ENCODE results near the gene SFTA2. TPM values are rescaled to one million over a fixed set of nuclear protein-coding genes. Genes with fewer than 3 reads are reported as not detected.
"Not testable (repeated sequence)": the region's sequence is repeated elsewhere in the genome, so short reads cannot be mapped to it uniquely, and the experiment has no call there.

Gene SFTA2
- total RNA-seq, 1 donor from 2014 or later: not detected

- DNase-seq: no peak
Measured at GRCh38 chr6:30912746-30913520, 19.0 kb downstream of the SFTA2 start.

GRCh38 chr6:30910473-30910872 is 21.5 kb downstream of the SFTA2 start:
- not testable (repeated sequence) for DNase-seq

- no peak for DNase-seq
Measured at GRCh38 chr6:30908700-30909099, 23.3 kb downstream of the SFTA2 start.

GRCh38 chr6:30907758-30908591 is 24.0 kb downstream of the SFTA2 start, which contains the start of gene GTF2H4:
Gene GTF2H4, plus strand, starts transcription at chr6:30908207.
- DNase-seq: peak; percentile 99

DNA sequence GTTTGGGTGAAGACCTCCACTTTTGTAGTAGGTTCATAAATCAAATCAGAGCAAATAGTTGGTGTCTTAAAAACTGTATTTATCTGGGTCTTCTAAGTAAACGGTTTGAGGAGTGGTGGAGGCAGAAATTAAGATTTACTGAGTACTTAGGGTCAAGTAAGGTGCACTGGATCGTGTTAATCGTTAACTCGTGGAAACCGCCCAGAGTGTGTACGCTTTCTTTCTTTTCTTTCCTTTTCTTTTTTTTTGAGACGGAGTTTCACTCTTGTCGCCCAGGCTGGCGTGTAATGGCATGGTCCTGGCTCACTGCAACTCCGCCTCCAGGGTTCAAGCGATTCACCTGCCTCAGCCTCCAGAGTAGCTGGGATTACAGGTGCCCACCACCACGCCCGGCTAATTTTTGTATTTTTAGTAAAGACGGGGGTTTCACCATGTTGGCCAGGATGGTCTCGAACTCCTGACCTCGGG is 24.6 kb downstream of the SFTA2 start:
- not testable (repeated sequence) for DNase-seq

DNA sequence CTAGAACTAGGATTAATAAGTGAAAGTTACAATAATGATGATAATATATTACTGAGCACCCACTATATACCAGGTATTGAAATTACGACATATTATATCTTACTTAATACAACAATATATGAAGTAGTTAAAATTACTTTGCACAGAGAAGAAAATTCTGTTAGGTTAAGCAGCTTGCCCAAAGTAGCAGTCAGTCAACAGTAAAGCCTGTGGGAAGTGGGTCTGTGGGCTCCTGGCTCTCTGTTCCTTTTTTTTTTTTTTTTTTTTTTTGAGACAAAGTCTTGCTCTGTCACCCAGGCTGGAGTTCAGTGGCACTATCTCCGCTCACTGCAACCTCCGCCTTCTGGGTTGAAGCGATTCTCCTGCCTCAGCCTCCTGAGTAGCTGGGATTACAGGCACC is 28.7 kb downstream of the SFTA2 start:
- no peak for DNase-seq

DNA sequence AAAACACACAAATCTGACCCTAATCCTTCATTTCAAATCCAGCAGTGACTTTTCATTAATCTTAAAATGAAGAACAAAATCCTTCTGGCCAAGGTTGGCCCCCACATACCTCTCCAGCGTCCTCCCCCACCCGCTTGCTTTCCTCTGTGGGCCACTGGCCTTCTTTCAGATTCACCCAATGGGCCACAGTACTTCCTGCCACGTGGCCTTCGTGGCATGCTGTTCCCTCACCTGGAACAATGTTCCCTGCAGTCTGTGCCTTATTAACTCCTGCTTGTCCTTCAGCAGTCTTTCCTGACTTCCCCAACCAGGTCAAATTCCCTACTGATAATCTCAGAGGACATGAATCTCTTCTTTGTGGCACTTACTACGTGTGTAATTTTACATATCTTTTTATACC is 29.3 kb downstream of the SFTA2 start:
- no peak for DNase-seq

DNA sequence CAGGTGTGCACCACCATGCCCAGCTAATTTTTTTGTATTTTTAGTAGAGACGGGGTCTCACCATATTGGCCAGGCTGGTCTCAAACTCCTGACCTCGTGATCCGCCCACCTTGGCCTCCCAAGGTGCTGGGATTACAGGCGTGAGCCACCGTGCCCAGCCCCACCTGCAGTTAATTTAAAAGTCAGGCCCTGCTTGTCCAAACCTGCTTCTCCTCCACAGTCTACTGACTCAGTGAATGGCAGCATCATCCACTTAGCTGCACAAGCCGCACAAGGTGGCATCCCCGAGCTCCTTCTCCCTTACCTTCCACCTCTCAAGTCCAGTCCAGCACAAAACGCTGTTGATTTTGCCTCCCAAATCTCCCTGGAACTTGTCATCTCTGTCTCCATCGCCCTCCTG is 29.8 kb downstream of the SFTA2 start:
- DNase-seq: not testable (repeated sequence)

GRCh38 chr6:30901436-30901835 is 30.5 kb downstream of the SFTA2 start:
- DNase-seq: no peak

GRCh38 chr6:30900863-30901417 is 31.0 kb downstream of the SFTA2 start:
- DNase-seq: no peak

DNA sequence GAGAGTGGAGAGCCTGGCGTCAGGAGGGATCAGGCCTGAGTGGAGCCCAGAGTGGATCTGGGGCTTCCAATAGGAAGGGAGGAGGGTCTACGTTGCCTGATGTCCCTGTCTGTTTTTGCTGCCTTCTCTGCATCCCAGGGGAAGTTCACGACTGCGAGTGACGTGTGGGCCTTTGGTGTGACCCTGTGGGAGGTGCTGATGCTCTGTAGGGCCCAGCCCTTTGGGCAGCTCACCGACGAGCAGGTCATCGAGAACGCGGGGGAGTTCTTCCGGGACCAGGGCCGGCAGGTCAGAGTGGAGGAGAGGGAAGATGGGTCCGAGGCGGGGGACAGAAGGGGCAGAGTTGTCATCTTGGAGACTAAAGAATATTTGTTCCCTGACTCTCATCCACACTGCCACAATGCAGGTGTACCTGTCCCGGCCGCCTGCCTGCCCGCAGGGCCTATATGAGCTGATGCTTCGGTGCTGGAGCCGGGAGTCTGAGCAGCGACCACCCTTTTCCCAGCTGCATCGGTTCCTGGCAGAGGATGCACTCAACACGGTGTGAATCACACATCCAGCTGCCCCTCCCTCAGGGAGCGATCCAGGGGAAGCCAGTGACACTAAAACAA is 33.1 kb downstream of the SFTA2 start:
- no peak for DNase-seq

DNA sequence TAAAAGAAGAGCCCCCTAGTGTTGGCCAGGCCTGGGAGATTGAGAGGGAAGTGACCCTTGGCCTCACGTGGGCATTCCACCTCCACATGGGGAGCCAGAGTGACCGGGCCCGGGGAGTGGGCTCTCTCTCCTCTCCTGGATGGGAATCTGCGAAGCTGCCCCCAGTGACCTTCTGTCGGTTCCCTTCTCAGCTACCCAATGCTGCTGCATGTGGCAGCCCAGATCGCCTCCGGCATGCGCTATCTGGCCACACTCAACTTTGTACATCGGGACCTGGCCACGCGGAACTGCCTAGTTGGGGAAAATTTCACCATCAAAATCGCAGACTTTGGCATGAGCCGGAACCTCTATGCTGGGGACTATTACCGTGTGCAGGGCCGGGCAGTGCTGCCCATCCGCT is 34.1 kb downstream of the SFTA2 start:
- DNase-seq: no peak

DNA sequence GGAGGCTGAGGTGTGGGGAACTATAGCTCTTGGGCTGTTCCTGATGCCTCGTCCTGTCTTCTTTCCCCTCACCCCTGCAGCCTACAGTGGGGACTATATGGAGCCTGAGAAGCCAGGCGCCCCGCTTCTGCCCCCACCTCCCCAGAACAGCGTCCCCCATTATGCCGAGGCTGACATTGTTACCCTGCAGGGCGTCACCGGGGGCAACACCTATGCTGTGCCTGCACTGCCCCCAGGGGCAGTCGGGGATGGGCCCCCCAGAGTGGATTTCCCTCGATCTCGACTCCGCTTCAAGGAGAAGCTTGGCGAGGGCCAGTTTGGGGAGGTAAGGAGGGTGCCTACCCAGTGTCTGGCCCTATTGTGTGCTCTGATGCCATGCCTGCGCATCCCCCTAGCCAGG is 35.4 kb downstream of the SFTA2 start:
- no peak for DNase-seq

GRCh38 chr6:30895343-30895742 is 36.6 kb downstream of the SFTA2 start:
- no peak for DNase-seq

DNA sequence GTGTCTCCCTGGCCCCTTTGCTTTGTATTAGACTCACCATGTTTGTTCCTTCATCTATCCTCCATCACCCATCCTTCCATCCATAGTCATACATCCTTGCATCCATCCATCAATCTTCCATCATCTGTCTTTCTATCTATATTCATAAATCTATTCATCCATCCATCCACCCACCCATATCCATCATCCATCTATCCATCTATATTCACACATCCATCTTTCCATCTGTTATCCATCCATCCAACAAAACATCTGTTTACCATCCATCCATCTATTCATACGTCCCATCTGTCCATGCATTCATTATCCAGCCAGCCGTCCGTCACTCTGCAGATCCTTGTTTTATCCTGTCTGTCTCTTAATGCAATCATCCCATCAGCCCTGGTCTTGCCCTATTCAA is 37.0 kb downstream of the SFTA2 start:
- DNase-seq: no peak

DNA sequence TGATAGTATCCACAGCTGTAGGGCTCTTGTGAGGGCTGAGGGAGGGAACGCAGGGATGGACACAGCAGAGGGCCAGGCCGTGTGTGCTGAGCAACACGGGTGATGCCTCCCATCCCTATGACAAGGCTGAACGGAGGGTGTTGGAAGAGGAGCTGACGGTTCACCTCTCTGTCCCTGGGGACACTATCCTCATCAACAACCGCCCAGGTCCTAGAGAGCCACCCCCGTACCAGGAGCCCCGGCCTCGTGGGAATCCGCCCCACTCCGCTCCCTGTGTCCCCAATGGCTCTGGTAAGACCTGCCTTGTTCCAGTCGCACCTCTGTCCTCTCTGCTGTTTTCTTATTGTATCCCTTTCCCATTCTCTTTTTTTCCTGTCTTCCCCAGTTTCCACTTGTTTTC is 37.6 kb downstream of the SFTA2 start:
- DNase-seq: no peak

GRCh38 chr6:30893666-30894065 is 38.3 kb downstream of the SFTA2 start:
- DNase-seq: no peak

DNA sequence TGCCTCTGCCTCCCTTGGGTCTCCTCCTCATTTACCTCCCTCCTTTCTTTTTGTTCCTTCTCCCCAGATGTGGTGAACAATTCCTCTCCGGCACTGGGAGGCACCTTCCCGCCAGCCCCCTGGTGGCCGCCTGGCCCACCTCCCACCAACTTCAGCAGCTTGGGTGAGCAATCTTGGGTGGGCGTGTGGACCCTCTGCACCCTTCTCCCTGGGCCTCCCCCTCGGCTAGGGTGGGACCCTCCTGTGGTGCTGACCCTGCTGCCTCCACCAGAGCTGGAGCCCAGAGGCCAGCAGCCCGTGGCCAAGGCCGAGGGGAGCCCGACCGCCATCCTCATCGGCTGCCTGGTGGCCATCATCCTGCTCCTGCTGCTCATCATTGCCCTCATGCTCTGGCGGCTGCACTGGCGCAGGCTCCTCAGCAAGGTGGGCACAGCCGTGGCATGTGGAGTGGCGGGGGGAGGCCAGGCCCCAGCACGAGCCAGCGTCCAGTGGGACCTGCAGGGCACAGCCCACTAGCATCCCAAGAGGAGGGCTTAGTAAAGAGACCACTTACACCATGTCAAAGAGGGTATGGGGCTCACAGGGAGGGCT is 38.9 kb downstream of the SFTA2 start:
- no peak for DNase-seq

DNA sequence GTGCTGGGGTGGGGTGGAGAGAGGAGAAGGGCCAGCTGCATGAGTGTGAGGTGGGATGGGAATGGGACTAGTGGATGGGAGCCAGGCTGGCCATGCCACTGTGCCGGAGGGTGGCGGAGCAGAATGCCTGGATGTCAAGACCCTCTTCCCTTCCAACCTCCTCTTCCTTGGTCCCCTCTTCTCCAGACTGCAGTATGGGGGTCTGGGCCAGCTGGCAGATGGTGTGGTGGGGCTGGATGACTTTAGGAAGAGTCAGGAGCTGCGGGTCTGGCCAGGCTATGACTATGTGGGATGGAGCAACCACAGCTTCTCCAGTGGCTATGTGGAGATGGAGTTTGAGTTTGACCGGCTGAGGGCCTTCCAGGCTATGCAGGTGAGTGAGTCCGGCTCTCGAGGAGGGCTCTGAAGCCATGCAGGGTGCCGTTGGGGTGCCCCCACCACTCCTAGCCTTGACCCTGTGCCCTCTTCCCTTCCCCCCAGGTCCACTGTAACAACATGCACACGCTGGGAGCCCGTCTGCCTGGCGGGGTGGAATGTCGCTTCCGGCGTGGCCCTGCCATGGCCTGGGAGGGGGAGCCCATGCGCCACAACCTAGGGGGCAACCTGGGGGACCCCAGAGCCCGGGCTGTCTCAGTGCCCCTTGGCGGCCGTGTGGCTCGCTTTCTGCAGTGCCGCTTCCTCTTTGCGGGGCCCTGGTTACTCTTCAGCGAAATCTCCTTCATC is 40.0 kb downstream of the SFTA2 start:
- DNase-seq: no peak

DNA sequence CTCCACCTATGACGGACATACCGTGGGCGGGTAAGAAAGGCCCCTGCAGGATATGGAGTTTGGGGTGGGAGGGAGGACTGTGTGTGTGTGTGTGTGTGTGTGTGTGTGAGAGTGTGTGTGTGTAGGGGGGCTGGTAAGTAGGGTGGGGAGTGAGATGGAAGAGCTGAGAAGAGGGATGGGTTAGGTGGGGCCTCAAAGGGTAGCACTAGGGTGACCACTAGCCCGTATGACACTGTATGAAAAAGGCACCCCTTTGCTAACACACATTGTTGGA is 40.6 kb downstream of the SFTA2 start:
- no peak for DNase-seq

DNA sequence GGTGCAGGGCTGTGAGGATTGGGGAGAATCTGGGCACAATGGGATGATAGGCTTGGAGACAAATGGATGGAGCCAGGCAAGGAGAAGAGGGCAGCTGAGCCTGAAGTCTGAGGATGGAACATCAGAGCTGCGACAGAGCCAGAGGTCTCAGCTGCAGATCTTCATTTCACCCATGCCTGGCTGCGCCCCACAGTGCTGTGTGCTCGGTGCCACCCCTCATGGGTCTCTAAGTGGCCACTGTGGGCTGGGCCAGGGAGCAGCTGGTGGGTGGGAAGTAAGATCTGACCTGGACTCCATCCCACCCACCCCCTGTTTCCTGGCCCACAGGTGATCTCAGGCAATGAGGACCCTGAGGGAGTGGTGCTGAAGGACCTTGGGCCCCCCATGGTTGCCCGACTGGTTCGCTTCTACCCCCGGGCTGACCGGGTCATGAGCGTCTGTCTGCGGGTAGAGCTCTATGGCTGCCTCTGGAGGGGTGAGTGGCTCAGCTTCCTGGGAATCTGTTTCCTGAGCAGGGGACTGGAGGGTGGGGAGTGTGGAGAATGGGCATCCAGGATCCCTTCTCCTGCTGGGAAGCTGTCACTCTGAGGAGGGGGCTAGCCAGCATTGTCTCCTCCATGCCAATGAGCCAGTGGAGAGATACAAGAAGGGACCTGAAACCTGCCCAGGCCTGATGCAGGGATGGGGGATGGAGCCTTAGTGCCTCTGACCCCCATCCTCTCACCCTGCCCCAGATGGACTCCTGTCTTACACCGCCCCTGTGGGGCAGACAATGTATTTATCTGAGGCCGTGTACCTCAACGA is 41.1 kb downstream of the SFTA2 start:
- no peak for DNase-seq

Data from skin of body (tissue), 2 donors.